ENCODE results near the gene SPATA31C2. TPM values are rescaled to one million over a fixed set of nuclear protein-coding genes. Genes with fewer than 3 reads are reported as not detected.

The SPATA31C2 gene
- total and polyA plus RNA-seq, 2 of the 13 experiments (the other 11 are each of a cell fraction or from before 2014, with no cell fraction given), result not detected

DNA sequence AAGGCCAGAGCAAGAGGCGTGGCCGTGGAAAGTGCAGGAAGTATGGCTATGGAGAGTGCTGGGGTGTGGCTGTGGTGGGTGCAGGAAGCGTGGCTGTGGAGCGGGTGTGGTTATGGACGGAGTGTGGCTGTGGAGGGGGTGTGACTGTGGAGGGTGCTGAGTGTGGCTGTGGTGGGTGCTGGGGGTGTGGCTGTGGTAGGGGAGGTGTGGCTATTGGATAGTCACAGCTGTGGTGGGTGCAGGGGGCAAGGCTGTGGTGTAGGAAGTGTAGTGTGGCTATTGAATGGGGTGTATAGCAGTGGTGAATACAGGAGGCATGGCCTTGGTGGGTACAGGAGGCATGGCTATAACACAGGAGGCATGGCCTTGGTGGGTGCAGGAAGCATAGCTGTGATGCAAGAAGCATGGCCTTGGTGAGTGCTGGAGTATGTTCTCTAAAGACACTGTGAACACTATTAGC lies 40.8 kb upstream of the SPATA31C2 start:
- in situ Hi-C loops (cut with HindIII; ENCODE audit: extremely low pct_ligation_motif_present, low pct_unique_long_range_greater_than_20kb), result loop anchor here (10.0 kb wide), 1 partner anchor 396 kb away; no protein-coding TSS in a partner anchor
- no peak for TF ChIP-seq ZMYM2 (CRISPR knock-in tag; IDR thresholded peaks at IDR 0.05)
- peak; percentile 54; the same call in 1 of the 2 replicates for TF ChIP-seq CEBPB (IDR thresholded peaks at IDR 0.05; ENCODE audit: borderline replicate concordance, low read depth, low read length)
- H3K27ac ChIP-seq (ENCODE audit: extremely low read length, insufficient read depth, low read length), result no peak overlapping the region
- CTCF ChIA-PET (ENCODE audit: low intra/inter-chr PET ratio, low total read pairs), result no interaction called here
- H3K4me3 ChIP-seq (replicated peaks in 1 of 3; ENCODE audit: insufficient read depth in 1 of 3, low read depth in 2 of 3, low read length in 3 of 3), result no peak overlapping the region
- intact Hi-C loops (cut with micrococcal nuclease; ENCODE audit: unreplicated experiment), result no loop called here
- 52% methylated on average over 5 of the region's 5 CpGs for WGBS (ENCODE audit: low lambda C conversion rate)
- no peaks in the 10 kb centered on the region for H3K4me1 ChIP-seq (ENCODE audit: insufficient read depth, low read length)
- FAIRE-seq (no peak), ATAC-seq (peak; percentile 54; the same call in 2 of the 3 replicates), DNase-seq (ENCODE audit: low spot score) (no peak)
- H3K4me2 ChIP-seq (ENCODE audit: low read depth, low read length), result no peak overlapping the region
- H4K20me1 ChIP-seq (ENCODE audit: insufficient read depth, low read length), result no peaks in the 10 kb centered on the region
- H2AFZ ChIP-seq (ENCODE audit: low read length), result no peak overlapping the region
- BruUV-seq (replicated peaks), result no TSS peak
- no peaks in the 10 kb centered on the region; a peak in 1 of 5 replicates for H3K27me3 ChIP-seq (ENCODE audit: control insufficient read depth in 1 of 2, insufficient read depth in 2 of 2, low read length in 2 of 2)
- no peaks in the 10 kb centered on the region for H3K36me3 ChIP-seq (replicated peaks in 1 of 2; ENCODE audit: control insufficient read depth in 1 of 2, insufficient read depth in 2 of 2, low read length in 2 of 2)
- H3K9me3 ChIP-seq (ENCODE audit: low read length), result no peaks in the 10 kb centered on the region
- H3K9ac ChIP-seq (ENCODE audit: insufficient read depth, low read depth, low read length), result no peak overlapping the region
- no peaks in the 10 kb centered on the region for H3K79me2 ChIP-seq (ENCODE audit: insufficient read depth, low read length)
- POLR2A ChIA-PET, result no interaction called here

DNA sequence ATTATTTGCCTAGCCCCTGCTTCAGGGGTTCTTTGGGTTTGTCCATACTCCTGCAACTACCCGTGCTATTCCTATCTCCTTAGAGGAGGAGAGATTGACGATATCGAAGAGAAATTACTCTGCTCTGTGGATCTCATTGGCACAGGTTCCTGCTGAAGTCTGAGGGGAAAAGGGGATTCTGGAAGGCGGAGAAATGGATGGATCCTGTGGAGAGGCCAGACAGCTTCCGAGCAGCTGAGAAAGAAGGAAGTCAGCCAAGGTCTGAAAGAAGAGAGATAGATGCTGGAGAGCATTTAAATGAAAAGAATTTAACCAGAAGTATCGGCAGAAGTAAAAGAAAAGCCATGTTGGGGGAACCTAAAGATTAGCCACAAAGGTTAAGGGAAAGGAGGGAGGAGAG lies 40.4 kb upstream of the SPATA31C2 start:
- intact Hi-C loops (cut with micrococcal nuclease; ENCODE audit: unreplicated experiment) (no loop called here), in situ Hi-C loops (cut with HindIII; ENCODE audit: extremely low pct_ligation_motif_present, low pct_unique_long_range_greater_than_20kb) (loop anchor here (10.0 kb wide), 1 partner anchor 396 kb away; no protein-coding TSS in a partner anchor)
- DNase-seq (ENCODE audit: low spot score) (no peak), FAIRE-seq (no peak), ATAC-seq (no peak)
- H3K79me2 ChIP-seq (ENCODE audit: insufficient read depth, low read length), result no peaks in the 10 kb centered on the region
- H3K9me3 ChIP-seq (ENCODE audit: low read length), result no peaks in the 10 kb centered on the region
- no peak overlapping the region for H3K4me3 ChIP-seq (replicated peaks in 1 of 3; ENCODE audit: insufficient read depth in 1 of 3, low read depth in 2 of 3, low read length in 3 of 3)
- TF ChIP-seq, protein P1, sequence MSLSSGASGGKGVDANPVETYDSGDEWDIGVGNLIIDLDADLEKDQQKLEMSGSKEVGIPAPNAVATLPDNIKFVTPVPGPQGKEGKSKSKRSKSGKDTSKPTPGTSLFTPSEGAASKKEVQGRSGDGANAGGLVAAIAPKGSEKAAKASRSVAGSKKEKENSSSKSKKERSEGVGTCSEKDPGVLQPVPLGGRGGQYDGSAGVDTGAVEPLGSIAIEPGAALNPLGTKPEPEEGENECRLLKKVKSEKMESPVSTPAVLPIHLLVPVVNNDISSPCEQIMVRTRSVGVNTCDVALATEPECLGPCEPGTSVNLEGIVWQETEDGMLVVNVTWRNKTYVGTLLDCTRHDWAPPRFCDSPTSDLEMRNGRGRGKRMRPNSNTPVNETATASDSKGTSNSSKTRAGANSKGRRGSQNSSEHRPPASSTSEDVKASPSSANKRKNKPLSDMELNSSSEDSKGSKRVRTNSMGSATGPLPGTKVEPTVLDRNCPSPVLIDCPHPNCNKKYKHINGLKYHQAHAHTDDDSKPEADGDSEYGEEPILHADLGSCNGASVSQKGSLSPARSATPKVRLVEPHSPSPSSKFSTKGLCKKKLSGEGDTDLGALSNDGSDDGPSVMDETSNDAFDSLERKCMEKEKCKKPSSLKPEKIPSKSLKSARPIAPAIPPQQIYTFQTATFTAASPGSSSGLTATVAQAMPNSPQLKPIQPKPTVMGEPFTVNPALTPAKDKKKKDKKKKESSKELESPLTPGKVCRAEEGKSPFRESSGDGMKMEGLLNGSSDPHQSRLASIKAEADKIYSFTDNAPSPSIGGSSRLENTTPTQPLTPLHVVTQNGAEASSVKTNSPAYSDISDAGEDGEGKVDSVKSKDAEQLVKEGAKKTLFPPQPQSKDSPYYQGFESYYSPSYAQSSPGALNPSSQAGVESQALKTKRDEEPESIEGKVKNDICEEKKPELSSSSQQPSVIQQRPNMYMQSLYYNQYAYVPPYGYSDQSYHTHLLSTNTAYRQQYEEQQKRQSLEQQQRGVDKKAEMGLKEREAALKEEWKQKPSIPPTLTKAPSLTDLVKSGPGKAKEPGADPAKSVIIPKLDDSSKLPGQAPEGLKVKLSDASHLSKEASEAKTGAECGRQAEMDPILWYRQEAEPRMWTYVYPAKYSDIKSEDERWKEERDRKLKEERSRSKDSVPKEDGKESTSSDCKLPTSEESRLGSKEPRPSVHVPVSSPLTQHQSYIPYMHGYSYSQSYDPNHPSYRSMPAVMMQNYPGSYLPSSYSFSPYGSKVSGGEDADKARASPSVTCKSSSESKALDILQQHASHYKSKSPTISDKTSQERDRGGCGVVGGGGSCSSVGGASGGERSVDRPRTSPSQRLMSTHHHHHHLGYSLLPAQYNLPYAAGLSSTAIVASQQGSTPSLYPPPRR (CRISPR knock-in tag; IDR thresholded peaks at IDR 0.05; ENCODE audit: borderline replicate concordance), result no peak
- TF ChIP-seq JUNB (CRISPR knock-in tag; IDR thresholded peaks at IDR 0.05; ENCODE audit: borderline replicate concordance) (no peak), MBNL3 (CRISPR knock-in tag; conservative IDR thresholded peaks at IDR 0.05) (no peak), KDM3A (CRISPR knock-in tag; IDR thresholded peaks at IDR 0.05; ENCODE audit: low read depth) (no peak), ZSCAN22 (CRISPR knock-in tag; IDR thresholded peaks at IDR 0.05) (no peak), YEATS4 (CRISPR knock-in tag; IDR thresholded peaks at IDR 0.05; ENCODE audit: borderline replicate concordance) (no peak), KAT7 (CRISPR knock-in tag; IDR thresholded peaks at IDR 0.05; ENCODE audit: borderline replicate concordance) (no peak), NKX3-1 (CRISPR knock-in tag; IDR thresholded peaks at IDR 0.05) (no peak), SP1 (IDR thresholded peaks at IDR 0.05) (no peak), SP1 (CRISPR knock-in tag; IDR thresholded peaks at IDR 0.05) (no peak), ZNF616 (CRISPR knock-in tag; IDR thresholded peaks at IDR 0.05; ENCODE audit: low read depth) (no peak), ZNF839 (CRISPR knock-in tag; IDR thresholded peaks at IDR 0.05; ENCODE audit: borderline replicate concordance) (no peak)
- H3K9ac ChIP-seq (ENCODE audit: insufficient read depth, low read depth, low read length), result no peak overlapping the region
- H3K36me3 ChIP-seq (replicated peaks in 1 of 2; ENCODE audit: control insufficient read depth in 1 of 2, insufficient read depth in 2 of 2, low read length in 2 of 2), result no peaks in the 10 kb centered on the region
- POLR2A ChIA-PET, result no interaction called here
- BruUV-seq (replicated peaks), result no TSS peak
- no peaks in the 10 kb centered on the region; a peak in 1 of 5 replicates for H3K27me3 ChIP-seq (ENCODE audit: control insufficient read depth in 1 of 2, insufficient read depth in 2 of 2, low read length in 2 of 2)
- no peak overlapping the region for H2AFZ ChIP-seq (ENCODE audit: low read length)
- CTCF ChIA-PET (ENCODE audit: low intra/inter-chr PET ratio, low total read pairs), result no interaction called here
- H3K4me1 ChIP-seq (ENCODE audit: insufficient read depth, low read length), result no peaks in the 10 kb centered on the region
- 48% methylated on average over 6 of the region's 6 CpGs for WGBS (ENCODE audit: low lambda C conversion rate)
- no peak overlapping the region for H3K4me2 ChIP-seq (ENCODE audit: low read depth, low read length)
- no peak overlapping the region for H3K27ac ChIP-seq (ENCODE audit: extremely low read length, insufficient read depth, low read length)
- H4K20me1 ChIP-seq (ENCODE audit: insufficient read depth, low read length), result no peaks in the 10 kb centered on the region

All from HepG2 (cell line).